Stimulated activated naive B cell treated with anti-CD40 and anti-IgM and Interleukin-4, amounts not matched to agents 10 μg/mL and 1 μg/mL and 100 μg/mL, for 72 hours (primary cell): Measurements from ENCODE around the gene CEP68.
"Not testable (repeated sequence)": the region's sequence is repeated elsewhere in the genome, so short reads cannot be mapped to it uniquely, and the experiment has no call there.

Source experiments
- ATAC-seq, 2 donors: fragments of 150-1000 bp; cut with Tn5 transposase; replicated peaks; 2 replicates each; pipeline ENCODE4 v1.10.0; 2021; ENCODE audit warnings: moderate library complexity in 1 of 2
- DNase-seq: peaks from one replicate; pipeline ENCODE4 v3.0.0; 2021
- H3K27ac Mint-ChIP-seq: one replicate; pipeline ENCODE4 v1.8.0; 2022; ENCODE audit warnings: mild to moderate bottlenecking, mixed read lengths
- H3K27me3 Mint-ChIP-seq, 2 donors: one replicate each; pipeline ENCODE4 v1.8.0; 2022; ENCODE audit warnings: mixed read lengths in 2 of 2
- H3K36me3 Mint-ChIP-seq, 2 donors: one replicate each; pipeline ENCODE4 v1.8.0; 2022; ENCODE audit warnings: mixed read lengths in 2 of 2, mild to moderate bottlenecking in 1 of 2
- H3K4me1 Mint-ChIP-seq, 2 donors: one replicate each; pipeline ENCODE4 v1.8.0; 2022; ENCODE audit warnings: mixed read lengths in 2 of 2, mild to moderate bottlenecking in 1 of 2
- H3K4me3 Mint-ChIP-seq, 2 donors: one replicate each; pipeline ENCODE4 v1.8.0; 2022; ENCODE audit warnings: mild to moderate bottlenecking in 2 of 2, mixed read lengths in 2 of 2, moderate library complexity in 1 of 2
- H3K9me3 Mint-ChIP-seq, 2 donors: one replicate each; pipeline ENCODE4 v1.8.0; 2022; ENCODE audit warnings: mixed read lengths in 2 of 2, mild to moderate bottlenecking in 1 of 2

CEP68 gene

GRCh38 chr2:65101071-65101470, 44.9 kb downstream of the CEP68 start:
- no peaks in the 10 kb centered on the region for H3K9me3 Mint-ChIP-seq
- no peak for ATAC-seq
- H3K4me3 Mint-ChIP-seq: no peak overlapping the region
- H3K27me3 Mint-ChIP-seq: no peaks in the 10 kb centered on the region
- H3K27ac Mint-ChIP-seq: no peak overlapping the region
- peaks cover 17 to 38% of the 10 kb centered on the region in 2 donors for H3K36me3 Mint-ChIP-seq
- H3K4me1 Mint-ChIP-seq: peaks cover 5 to 6% of the 10 kb centered on the region in 2 donors
- no peak for DNase-seq

- ATAC-seq (no peak), DNase-seq (no peak)
- no peak overlapping the region for H3K4me3 Mint-ChIP-seq
- H3K4me1 Mint-ChIP-seq: peaks cover 7 to 17% of the 10 kb centered on the region in 2 donors
- peaks cover 13 to 27% of the 10 kb centered on the region in 2 donors for H3K36me3 Mint-ChIP-seq
- H3K9me3 Mint-ChIP-seq: no peaks in the 10 kb centered on the region
- H3K27me3 Mint-ChIP-seq: no peaks in the 10 kb centered on the region
- no peak overlapping the region for H3K27ac Mint-ChIP-seq
Observed at GRCh38 chr2:65103013-65103715, 46.9 kb downstream of the CEP68 start.

- H3K27ac Mint-ChIP-seq: peak overlapping the region; percentile 65
- no peak for ATAC-seq
- H3K36me3 Mint-ChIP-seq: peaks cover 20 to 35% of the 10 kb centered on the region in 2 donors
- peaks cover 15 to 38% of the 10 kb centered on the region in 2 donors for H3K4me1 Mint-ChIP-seq
- no peak overlapping the region for H3K4me3 Mint-ChIP-seq
- no peaks in the 10 kb centered on the region for H3K9me3 Mint-ChIP-seq
- DNase-seq: no peak
- H3K27me3 Mint-ChIP-seq: no peaks in the 10 kb centered on the region
Observed at GRCh38 chr2:65107530-65107929, 51.3 kb downstream of the CEP68 start.

- ATAC-seq: no peak
- H3K27me3 Mint-ChIP-seq: no peaks in the 10 kb centered on the region
- peaks cover 24 to 35% of the 10 kb centered on the region in 2 donors for H3K36me3 Mint-ChIP-seq
- peaks cover 18 to 44% of the 10 kb centered on the region in 2 donors for H3K4me1 Mint-ChIP-seq
- no peak for DNase-seq
- no peaks in the 10 kb centered on the region for H3K9me3 Mint-ChIP-seq
- H3K27ac Mint-ChIP-seq: no peak overlapping the region
- no peak overlapping the region for H3K4me3 Mint-ChIP-seq
Observed at GRCh38 chr2:65108780-65109179, 52.6 kb downstream of the CEP68 start.

- H3K4me3 Mint-ChIP-seq: no peak overlapping the region
- H3K9me3 Mint-ChIP-seq: peaks cover 0 to 4% of the 10 kb centered on the region in 2 donors
- ATAC-seq (no peak), DNase-seq (no peak)
- no peaks in the 10 kb centered on the region for H3K27me3 Mint-ChIP-seq
- H3K27ac Mint-ChIP-seq: no peak overlapping the region
- H3K36me3 Mint-ChIP-seq: peaks cover 19 to 24% of the 10 kb centered on the region in 2 donors
- H3K4me1 Mint-ChIP-seq: peaks cover 20 to 49% of the 10 kb centered on the region in 2 donors
Observed at GRCh38 chr2:65112633-65113032, 56.4 kb downstream of the CEP68 start.

- ATAC-seq: no peak
- H3K4me3 Mint-ChIP-seq: no peak overlapping the region
- H3K27me3 Mint-ChIP-seq: no peaks in the 10 kb centered on the region
- H3K27ac Mint-ChIP-seq: no peak overlapping the region
- H3K36me3 Mint-ChIP-seq: peaks cover 19 to 24% of the 10 kb centered on the region in 2 donors
- peaks cover 0 to 4% of the 10 kb centered on the region in 2 donors for H3K9me3 Mint-ChIP-seq
- peaks cover 20 to 50% of the 10 kb centered on the region in 2 donors for H3K4me1 Mint-ChIP-seq
- DNase-seq: no peak
Observed at GRCh38 chr2:65113229-65113628, 57.0 kb downstream of the CEP68 start.

- DNase-seq: no peak
- no peak for ATAC-seq
- Mint-ChIP-seq H3K9me3 (peaks cover 0 to 4% of the 10 kb centered on the region in 2 donors), H3K36me3 (peaks cover 19 to 24% of the 10 kb centered on the region in 2 donors), H3K27ac (no peak overlapping the region), H3K4me1 (peaks cover 20 to 51% of the 10 kb centered on the region in 2 donors), H3K27me3 (no peaks in the 10 kb centered on the region), H3K4me3 (no peak overlapping the region)
Observed at GRCh38 chr2:65113816-65114215, 57.6 kb downstream of the CEP68 start.

- peaks cover 0 to 4% of the 10 kb centered on the region in 2 donors for H3K9me3 Mint-ChIP-seq
- H3K27me3 Mint-ChIP-seq: no peaks in the 10 kb centered on the region
- H3K27ac Mint-ChIP-seq: no peak overlapping the region
Observed at GRCh38 chr2:65114921-65115320, 58.7 kb downstream of the CEP68 start.

GRCh38 chr2:65116645-65117044, 60.4 kb downstream of the CEP68 start:
- no peak overlapping the region for H3K27ac Mint-ChIP-seq
- H3K4me3 Mint-ChIP-seq: no peak overlapping the region
- DNase-seq (no peak), ATAC-seq (no peak)
- no peaks in the 10 kb centered on the region for H3K27me3 Mint-ChIP-seq
- peaks cover 17 to 52% of the 10 kb centered on the region in 2 donors for H3K4me1 Mint-ChIP-seq
- H3K9me3 Mint-ChIP-seq: peaks cover 0 to 4% of the 10 kb centered on the region in 2 donors
- peaks cover 4 to 9% of the 10 kb centered on the region in 2 donors for H3K36me3 Mint-ChIP-seq

More at GRCh38 chr2:65114921-65115320, 58.7 kb downstream of the CEP68 start:
- ATAC-seq (no peak), DNase-seq (no peak)
- no peak overlapping the region for H3K4me3 Mint-ChIP-seq
- H3K36me3 Mint-ChIP-seq: peaks cover 16 to 18% of the 10 kb centered on the region in 2 donors
- peaks cover 16 to 55% of the 10 kb centered on the region in 2 donors for H3K4me1 Mint-ChIP-seq

- Mint-ChIP-seq H3K9me3 (no peaks in the 10 kb centered on the region), H3K4me3 (peak overlapping the region in 1 of 2 donors; percentile 19), H3K36me3 (peaks cover 5 to 9% of the 10 kb centered on the region in 2 donors), H3K27ac (peak overlapping the region; percentile 14), H3K27me3 (no peaks in the 10 kb centered on the region), H3K4me1 (peaks cover 16 to 60% of the 10 kb centered on the region in 2 donors)
- ATAC-seq: no peak
- no peak for DNase-seq
Observed at GRCh38 chr2:65120990-65121693, 64.9 kb downstream of the CEP68 start.

- Mint-ChIP-seq H3K4me3 (no peak overlapping the region), H3K36me3 (peaks cover 8 to 13% of the 10 kb centered on the region in 2 donors), H3K27me3 (no peaks in the 10 kb centered on the region), H3K4me1 (peaks cover 19 to 64% of the 10 kb centered on the region in 2 donors), H3K27ac (peak overlapping the region; percentile 59), H3K9me3 (no peaks in the 10 kb centered on the region)
- ATAC-seq: no peak
- no peak for DNase-seq
Observed at GRCh38 chr2:65122313-65122712, 66.1 kb downstream of the CEP68 start.

- not testable (repeated sequence) for H3K4me3 Mint-ChIP-seq, H3K27ac Mint-ChIP-seq, ATAC-seq, DNase-seq, H3K27me3 Mint-ChIP-seq, H3K9me3 Mint-ChIP-seq
- peaks cover 13 to 18% of the 10 kb centered on the region in 2 donors for H3K36me3 Mint-ChIP-seq
- peaks cover 23 to 56% of the 10 kb centered on the region in 2 donors for H3K4me1 Mint-ChIP-seq
Observed at GRCh38 chr2:65125457-65125856, 69.2 kb downstream of the CEP68 start.

- ATAC-seq: no peak
- Mint-ChIP-seq H3K9me3 (no peaks in the 10 kb centered on the region), H3K27me3 (no peaks in the 10 kb centered on the region), H3K27ac (peak overlapping the region; percentile 99), H3K4me1 (peaks cover 18 to 34% of the 10 kb centered on the region in 2 donors), H3K36me3 (peaks cover 10 to 11% of the 10 kb centered on the region in 2 donors), H3K4me3 (peak overlapping the region; percentile 93 to 99)
- no peak for DNase-seq
Observed at GRCh38 chr2:65128297-65129190, 72.3 kb downstream of the CEP68 start.

- peak overlapping the region; percentile 93 to 99 for H3K4me3 Mint-ChIP-seq
- H3K27me3 Mint-ChIP-seq: no peaks in the 10 kb centered on the region
- peak overlapping the region; percentile 99 for H3K27ac Mint-ChIP-seq
- peaks cover 17 to 32% of the 10 kb centered on the region in 2 donors for H3K4me1 Mint-ChIP-seq
- H3K36me3 Mint-ChIP-seq: peaks cover 10% of the 10 kb centered on the region in 2 donors
- no peaks in the 10 kb centered on the region for H3K9me3 Mint-ChIP-seq
- DNase-seq (peak; percentile 3), ATAC-seq (peak; percentile 18 to 21)
Observed at GRCh38 chr2:65129286-65129825, 73.1 kb downstream of the CEP68 start.
